Fibroblast of mammary gland (primary cell): ENCODE data around the gene MOGAT1.

Source experiments
- DNase-seq: peaks from one replicate; pipeline ENCODE4 v3.0.0-alpha.2; 2010; ENCODE audit warnings: low read depth
- H3K4me3 ChIP-seq: 2 replicates; pipeline ENCODE4 v1.5.1; 2011; ENCODE audit warnings: low read depth, mild to moderate bottlenecking, low read length, moderate library complexity; ENCODE audit not compliant: control insufficient read depth
- TF ChIP-seq, protein P1 (sequence below): conservative IDR thresholded peaks from 2 replicates; pipeline ENCODE4 v1.5.1; 2011; ENCODE audit warnings: low read depth, low read length, inconsistent platforms; ENCODE audit not compliant: control insufficient read depth, insufficient read depth

MOGAT1 gene, protein sequence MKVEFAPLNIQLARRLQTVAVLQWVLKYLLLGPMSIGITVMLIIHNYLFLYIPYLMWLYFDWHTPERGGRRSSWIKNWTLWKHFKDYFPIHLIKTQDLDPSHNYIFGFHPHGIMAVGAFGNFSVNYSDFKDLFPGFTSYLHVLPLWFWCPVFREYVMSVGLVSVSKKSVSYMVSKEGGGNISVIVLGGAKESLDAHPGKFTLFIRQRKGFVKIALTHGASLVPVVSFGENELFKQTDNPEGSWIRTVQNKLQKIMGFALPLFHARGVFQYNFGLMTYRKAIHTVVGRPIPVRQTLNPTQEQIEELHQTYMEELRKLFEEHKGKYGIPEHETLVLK

DNA sequence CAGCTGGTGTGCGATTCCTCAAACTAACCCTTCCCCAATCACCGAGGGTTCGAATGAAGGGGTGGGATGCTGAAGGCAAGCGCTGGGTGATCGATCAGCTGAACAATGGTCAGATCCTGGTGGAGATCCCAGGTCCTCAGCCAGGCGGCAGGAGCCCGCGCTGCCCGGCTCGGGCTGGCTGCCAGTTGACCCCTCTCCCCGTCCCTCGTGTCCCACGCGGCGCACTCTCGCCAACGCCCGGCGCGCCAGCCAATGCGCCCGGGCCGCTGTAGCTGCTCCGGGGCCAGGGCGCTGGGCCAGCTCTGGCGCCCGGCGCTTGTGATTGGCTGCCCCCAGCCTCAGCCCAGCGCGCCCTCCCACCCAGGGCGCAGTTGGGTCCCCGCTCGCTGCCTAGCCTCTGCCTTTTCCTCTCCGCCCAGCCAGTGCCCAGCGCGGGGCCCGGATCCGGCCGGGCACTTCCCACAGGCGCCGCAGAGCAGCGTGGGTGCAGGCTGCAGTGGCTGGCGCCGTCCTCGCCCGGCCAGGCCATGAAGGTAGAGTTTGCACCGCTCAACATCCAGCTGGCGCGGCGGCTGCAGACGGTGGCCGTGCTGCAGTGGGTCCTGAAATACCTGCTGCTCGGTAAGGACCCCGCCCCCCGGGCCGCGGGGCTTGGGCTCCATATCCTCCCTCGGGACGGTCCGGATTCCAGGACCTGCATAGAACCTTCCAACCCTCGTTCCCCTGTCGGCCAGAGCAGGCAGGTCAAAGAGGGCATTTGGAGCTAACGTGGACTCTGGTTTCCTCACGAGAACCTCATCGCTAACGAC lies at the start of gene MOGAT1:
TSS of gene MOGAT1 (plus strand) at position 400 of the 809 bp plus-strand sequence. CDS start at position 528, 128 bp downstream.
- TF ChIP-seq, protein P1, sequence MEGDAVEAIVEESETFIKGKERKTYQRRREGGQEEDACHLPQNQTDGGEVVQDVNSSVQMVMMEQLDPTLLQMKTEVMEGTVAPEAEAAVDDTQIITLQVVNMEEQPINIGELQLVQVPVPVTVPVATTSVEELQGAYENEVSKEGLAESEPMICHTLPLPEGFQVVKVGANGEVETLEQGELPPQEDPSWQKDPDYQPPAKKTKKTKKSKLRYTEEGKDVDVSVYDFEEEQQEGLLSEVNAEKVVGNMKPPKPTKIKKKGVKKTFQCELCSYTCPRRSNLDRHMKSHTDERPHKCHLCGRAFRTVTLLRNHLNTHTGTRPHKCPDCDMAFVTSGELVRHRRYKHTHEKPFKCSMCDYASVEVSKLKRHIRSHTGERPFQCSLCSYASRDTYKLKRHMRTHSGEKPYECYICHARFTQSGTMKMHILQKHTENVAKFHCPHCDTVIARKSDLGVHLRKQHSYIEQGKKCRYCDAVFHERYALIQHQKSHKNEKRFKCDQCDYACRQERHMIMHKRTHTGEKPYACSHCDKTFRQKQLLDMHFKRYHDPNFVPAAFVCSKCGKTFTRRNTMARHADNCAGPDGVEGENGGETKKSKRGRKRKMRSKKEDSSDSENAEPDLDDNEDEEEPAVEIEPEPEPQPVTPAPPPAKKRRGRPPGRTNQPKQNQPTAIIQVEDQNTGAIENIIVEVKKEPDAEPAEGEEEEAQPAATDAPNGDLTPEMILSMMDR, result peak; percentile 0
- no peak for DNase-seq
- peak within 1 kb of the TSS; percentile 43 for H3K4me3 ChIP-seq

DNA sequence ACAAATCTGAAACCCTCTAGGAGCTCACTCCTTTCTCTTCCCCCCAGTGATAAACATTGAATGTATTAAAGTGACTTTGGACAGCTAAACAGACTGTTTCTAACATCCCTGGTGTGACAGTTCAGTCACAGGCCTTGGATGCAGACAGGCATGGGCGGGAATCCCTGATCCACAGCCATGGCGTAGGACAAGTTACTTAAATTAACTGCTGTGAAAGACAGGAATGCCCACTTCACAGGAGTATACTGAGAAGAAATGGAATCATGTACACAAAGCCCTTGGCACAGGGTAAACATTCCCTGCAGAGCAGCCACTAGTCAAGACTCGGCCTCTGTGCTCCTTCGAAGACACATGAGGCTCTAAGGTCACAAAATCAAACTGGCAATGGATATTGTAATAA lies 49.6 kb upstream of the MOGAT1 start:
- no peak overlapping the region for H3K4me3 ChIP-seq
- DNase-seq, result no peak
- TF ChIP-seq, protein P1, result no peak

DNA sequence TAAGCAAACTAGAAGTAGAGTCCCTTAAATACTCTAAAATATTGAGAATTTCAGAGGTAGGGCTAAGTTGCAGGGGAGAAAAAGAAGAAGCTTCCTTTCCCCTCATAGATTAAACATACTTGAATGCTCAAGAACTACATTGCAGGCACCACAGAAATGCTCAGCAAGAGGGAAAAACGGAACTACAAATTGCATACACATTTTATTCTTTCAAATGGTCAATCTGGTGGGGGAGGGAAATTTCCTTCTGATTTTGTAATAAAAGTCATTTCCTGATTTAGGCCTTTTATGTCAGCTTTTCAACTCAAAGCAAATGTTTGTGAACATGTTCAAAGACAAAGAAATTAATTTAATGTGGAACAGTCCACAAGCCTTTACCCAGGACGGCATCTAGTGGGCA lies 48.5 kb upstream of the MOGAT1 start:
- DNase-seq, result no peak
- H3K4me3 ChIP-seq, result no peak overlapping the region
- TF ChIP-seq, protein P1, result no peak

DNA sequence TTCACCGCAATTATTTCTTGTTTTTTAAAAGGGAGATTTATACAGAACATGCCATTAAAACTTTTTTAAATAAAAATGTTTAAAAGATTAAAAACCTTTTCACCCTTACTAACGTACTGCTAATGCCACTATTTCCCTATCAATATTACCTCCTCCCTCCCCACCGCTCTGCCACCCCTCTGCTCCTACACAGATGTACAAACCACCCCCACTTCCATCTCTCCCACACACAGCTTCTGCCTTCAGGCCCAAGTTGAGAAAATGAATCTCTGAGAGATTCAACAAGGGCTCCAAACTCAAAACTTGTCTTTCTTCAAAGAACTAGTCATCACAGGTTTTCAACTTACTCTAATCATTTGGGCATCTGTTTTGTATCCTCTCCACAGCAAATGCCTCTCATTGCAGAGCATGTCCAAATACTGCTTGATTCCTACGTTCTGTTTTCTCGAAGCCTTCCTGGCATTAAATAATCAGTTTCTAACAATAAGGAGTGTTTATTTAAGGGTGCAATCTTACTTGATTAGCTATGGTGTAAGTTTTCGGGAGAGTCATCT lies 47.6 kb upstream of the MOGAT1 start:
- TF ChIP-seq, protein P1, result no peak
- H3K4me3 ChIP-seq, result no peak overlapping the region
- DNase-seq, result no peak

DNA sequence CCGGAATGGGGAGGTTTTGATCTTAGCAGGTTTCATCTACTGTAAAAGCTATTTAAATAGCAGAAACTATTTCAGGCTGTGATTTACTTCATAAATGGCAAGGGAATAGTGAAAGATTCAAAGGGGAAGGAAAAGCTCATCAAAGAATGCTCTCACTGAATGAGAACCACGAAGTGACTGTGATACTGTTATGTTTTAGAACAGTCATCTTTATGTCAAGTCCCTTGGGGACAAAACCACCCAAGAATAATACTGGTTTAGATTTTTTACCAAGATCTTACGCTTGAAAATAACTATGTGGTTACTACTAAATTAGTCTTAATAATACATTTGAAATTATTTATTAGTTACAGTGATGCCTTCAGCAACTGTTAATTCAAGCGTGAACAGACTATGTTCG lies 43.7 kb upstream of the MOGAT1 start:
- TF ChIP-seq, protein P1, result no peak
- no peak overlapping the region for H3K4me3 ChIP-seq
- DNase-seq, result peak; percentile 58

DNA sequence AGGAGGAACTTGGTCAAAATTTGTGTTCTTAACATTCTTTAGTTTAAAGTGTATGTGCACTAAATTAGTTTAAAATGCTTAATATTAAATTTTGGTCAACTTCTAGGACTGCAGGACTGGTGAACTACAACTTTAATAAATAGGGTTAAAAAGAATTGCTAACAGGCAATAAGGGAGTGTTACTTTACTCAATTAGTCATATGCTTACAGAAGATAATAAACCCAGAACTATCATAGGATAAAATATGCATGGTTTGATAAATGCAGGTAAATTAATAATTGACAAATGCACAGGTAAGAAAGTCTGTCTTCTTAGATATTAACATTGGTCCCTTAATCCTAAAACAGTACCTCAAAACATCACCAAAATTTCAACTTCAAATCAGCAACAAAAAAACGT lies 36.2 kb upstream of the MOGAT1 start:
- TF ChIP-seq, protein P1, result no peak
- DNase-seq, result no peak
- H3K4me3 ChIP-seq, result no peak overlapping the region
